Stimulated activated CD8-positive, alpha-beta memory T cell treated with anti-CD3 and anti-CD28 coated beads, Interleukin-7, amount 100 ng/mL, for 4 hours (primary cell): Measurements from ENCODE around the gene INSYN1.

Experiments used
- DNase-seq, 2 donors: peaks; one replicate each; pipeline ENCODE4 v3.0.0-alpha.2; 2020; ENCODE audit warnings: low read depth in 2 of 2

Gene INSYN1

GRCh38 chr15:73686781-73687256 lies 66.3 kb downstream of the INSYN1 start:
- DNase-seq, result no peak

DNA sequence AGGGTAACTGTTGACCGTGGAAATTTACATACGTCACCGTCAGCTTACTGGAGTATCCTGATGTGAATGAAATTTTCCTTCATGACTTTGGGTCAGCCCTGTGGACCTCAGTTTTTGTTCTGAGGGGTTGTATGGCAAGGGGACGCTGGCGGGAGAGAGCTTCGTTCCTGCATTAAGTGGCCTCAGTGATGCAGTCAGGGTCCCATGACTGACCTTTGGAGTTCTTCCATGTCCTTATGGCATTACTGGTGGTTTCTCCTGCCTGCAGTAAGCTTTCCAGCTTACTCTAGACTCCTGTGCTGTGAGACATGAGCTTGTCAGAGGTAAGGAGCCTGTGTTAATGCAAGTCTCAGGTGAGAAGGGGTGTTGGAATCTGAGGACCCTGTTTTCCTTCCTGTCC lies 67.2 kb downstream of the INSYN1 start:
- DNase-seq, result no peak
